ENCODE results near the gene DNAJC12.
"Not testable (repeated sequence)": the region's sequence is repeated elsewhere in the genome, so short reads cannot be mapped to it uniquely, and the experiment has no call there.

DNAJC12 gene

DNA sequence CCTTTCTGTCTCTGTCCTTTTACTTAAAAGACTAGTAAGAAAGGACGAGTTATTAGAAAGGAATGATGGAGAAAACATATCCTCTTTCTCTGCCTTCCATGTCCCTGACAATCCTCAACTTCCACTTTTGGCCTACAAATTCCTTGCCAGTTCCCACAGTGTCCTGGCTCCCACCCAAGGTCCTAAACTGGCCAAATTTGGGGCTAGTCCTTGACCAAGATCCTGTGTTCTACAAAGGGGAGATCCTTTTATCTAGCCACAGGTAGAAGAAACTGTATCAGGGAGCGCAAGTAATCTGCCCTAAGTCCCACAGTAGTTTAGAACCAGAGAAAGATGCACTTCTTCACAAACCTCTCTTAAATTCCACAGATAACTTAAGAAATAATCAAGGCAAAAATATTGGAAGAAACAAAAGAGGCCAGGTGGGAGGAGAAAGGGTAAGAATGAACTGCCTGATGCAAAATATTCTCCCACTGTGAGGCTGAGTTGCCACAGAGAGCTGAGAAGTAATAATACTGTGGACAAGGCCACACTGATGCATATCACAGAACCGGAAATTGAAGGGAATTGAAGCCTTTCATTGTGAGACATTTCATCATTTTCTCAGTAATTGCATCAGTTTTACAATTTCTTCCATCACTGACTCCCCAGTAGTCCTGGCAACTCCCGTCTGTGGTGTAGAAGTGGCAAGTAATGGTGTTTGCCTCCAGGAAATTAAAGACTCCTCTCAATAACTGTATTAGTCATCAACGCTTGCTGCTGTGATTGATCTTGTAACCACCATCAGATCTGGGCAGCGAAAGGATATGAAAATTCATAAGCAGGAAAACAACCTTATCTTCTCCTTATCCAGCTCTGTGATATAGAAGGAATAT, 47.2 kb downstream of the DNAJC12 start:
- FAIRE-seq, result no peak

DNA sequence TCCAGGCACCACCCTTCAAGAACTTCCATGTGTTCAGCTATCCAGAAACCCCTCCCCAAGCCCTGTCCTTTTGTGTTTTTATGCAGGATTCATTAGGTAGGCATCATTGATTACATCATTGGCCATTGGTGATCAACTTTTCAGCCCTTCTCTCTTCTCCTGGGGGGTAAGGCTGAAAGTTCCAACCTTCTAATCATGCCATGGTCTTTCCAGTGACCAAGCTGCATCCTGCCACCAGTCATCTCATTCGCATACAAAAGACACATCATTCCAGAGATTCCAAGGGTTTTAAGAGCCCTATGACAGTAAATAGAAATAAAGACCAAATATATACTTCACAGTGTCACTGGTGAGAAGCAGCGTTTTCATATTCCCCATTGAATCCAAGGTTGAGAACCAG, 48.2 kb downstream of the DNAJC12 start:
- no peak for FAIRE-seq

DNA sequence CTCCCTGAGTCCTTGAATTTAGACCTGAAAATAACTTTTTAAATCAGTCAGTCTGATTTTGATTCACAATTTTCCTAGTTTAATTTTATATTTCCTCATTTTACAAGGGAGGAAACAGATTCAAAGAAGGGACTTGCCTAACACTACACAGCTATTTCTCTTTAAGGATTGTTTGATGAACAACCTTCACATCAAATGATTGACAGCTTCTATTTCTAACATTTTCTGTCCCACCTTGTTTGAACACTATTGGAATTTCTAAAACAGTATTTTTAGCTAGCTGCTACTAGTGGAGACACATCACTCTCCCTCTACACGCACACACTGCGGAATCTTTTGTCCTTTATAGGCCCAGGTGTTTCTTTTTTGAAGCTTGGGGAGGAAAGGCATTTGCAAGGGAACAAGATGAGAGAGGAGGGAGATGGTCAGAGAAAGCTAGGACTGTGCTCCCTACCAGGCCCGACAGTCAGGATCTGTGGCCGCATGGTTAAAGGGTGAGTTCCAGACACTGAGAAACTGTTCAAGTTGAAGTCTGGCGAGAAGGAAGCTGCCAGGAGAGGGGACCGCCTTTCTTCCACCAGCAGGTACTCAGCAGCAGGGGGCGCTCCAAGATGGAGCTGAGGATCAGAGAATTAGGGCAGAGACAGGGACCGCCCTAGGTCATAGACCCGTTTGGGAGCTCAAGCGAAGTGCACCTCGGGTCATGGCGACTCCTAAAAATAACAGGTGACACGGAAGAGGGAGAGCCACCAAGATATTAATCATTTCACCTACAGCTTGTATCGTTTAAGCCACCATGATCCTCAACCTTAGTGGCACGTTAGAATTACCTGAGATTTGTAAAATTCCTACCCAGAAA, 49.7 kb downstream of the DNAJC12 start:
- FAIRE-seq, result no peak

DNA sequence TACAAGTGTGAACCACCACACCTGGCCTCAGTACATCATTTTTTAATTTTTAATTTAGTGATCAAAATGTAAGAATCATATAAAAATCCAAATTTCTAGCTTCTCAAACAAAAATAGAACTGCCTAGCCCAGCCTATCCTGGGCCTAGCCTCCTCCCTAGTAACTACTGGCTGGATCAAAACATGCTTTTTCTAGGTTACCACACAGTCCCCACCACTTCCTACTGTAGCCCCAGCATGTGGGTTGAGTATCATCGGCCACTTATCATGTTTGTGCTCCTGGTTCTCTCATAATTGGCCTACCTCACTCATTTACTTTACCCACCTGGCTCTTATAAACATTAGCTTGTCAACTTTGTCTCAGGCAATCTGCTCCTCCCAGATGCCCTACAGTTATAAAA, 52.9 kb downstream of the DNAJC12 start:
- no peak for FAIRE-seq

DNA sequence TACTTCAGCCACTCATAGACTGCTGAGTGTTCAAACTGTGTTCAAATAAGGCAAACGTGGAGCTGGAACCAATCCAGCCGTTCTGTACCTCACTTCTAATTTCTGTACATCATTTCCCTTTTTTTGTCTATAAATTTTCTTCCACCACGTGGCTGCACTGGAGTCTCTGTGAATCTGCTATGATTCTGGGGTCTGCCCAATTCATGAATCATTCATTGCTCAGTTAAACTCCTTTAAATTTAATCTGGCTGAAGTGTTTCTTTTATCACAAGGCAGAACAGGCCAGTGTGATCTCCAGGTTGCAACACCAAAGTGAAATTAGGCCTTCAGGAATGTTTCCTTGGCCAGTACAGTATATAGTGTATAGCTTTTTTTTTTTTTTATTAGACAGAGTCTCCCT, 53.5 kb downstream of the DNAJC12 start:
- FAIRE-seq, result no peak

- no peak for FAIRE-seq
Measured at GRCh38 chr10:67783606-67784294, 54.2 kb downstream of the DNAJC12 start.

DNA sequence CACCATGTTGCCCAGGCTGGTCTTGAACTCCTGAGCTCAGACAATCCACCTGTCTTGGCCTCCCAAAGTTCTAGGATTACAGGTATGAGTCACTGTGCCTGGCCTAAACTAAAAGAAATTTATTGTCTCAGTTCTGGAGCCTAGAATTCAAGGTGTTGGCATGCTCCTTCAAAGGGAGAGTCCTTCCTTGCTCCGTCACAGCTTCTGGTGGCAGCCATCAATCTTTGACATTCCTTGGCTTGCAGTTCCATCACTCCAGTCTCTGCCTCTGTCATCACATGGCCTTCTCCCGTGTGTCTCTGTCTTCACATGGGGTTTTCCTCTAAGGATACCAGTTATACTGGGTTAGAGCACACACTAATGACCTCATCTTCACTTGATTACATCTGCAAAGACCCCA, 55.5 kb downstream of the DNAJC12 start:
- no peak for FAIRE-seq

DNA sequence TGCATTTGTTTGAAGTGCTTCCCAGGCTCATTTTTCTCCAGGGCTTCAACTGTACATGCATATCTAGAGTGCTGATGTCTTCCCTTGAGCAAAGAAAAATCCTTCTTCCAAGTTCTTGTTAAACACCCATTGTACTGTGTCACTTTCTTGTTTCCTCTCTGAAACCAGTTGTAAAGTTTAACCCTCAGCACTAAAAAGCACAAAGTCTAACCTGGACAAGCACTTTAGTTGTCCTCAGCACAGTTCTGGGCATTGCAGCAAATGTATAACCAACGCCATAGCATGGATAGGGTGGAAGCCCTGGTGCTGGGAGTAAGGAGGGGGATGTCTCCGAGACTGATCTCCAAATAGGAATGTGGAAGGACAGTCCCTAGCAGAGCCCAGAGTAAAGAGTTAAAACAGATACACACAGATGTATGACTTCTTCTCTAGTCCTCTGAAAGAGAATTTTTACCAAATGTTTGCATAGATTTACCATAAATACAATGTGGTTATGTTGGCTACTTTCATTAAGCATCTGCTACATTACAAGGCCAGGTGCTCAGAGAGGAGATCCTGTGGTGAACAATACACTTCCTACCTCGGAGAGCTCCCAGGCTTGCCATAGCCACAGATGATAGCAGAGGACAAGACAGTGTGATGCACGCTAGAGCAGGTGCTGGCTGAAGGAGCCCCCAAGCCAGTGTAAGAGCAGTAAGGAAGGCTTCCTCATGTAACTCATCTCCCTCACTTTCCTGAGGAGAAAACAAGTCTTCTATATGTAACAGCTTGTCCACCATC, 57.0 kb downstream of the DNAJC12 start:
- no peak for FAIRE-seq

GRCh38 chr10:67780204-67780621, 57.8 kb downstream of the DNAJC12 start:
- FAIRE-seq, result not testable (repeated sequence)

DNA sequence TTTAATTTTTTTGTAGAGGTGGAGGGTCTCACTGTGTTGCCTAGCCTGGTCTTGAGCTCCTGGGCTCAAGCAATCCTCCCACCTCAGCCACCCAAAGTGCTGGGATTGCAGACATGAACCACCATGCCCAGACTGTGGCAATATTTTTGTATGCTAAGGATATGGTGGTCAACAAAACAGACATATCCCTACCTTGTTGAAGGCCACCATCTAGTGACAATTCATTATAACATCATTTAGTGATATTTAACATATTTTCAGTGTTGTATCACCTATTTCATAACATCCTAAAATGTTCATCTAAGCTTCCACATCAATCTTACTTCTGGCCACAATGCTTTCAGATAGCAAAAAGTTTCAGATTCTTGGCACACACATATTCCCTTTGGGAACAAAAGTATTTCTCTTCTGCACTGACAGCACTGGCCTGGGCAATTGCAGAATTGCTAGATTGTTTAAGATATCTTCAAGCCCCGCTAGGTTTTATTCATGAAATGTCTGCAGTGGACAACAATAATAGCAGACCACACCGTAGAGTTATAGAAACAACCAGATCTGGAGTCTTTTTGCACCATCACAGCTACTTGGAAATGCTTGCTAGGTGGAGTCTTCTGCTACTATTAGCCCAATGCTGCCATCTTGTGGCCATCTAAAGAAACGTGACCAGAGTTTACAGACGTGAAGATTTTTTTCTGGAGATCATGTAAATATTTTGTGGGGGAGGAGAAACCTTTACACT, 58.4 kb downstream of the DNAJC12 start:
- FAIRE-seq, result no peak

GRCh38 chr10:67776371-67776770, 61.6 kb downstream of the DNAJC12 start:
- FAIRE-seq, result no peak

DNA sequence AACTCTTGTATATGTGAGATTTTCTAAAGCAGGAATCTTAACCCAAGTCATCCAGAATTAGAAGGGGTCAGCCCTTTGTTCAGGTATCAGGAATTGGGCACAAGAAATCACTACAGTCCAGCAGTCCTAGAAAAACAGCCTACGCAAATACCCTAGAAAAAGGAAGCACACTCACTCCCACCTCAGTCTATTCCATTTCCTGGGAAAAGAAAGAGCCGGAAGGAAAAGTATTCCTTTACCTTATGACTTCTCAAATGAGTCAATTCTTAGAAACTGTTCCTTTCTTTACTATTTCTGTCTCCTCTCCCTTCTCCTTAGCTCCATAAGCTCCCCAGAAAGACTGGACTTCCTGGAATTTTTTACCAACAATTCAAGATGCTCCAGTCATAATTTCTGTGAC, 62.7 kb downstream of the DNAJC12 start:
- FAIRE-seq, result no peak

GRCh38 chr10:67772894-67773511, 65.0 kb downstream of the DNAJC12 start:
- no peak for FAIRE-seq

DNA sequence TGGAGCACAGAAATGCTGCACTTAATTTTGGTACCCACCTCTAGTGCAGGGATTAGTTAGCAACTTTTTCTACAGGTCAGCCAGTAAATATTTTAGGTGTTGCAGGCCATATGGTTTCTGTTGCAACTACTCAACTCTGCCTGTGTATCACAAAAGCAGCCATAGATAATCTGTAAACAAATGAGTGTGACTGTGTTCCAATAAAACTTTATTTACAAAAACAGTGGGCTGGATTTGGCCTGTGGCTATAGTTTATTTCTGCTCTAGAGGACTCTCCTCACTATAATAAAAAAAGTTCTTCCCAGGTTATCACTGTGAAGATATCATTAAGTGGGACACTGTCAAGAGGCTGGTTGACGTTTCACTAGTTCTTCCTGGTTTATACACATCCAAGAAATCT, 65.8 kb downstream of the DNAJC12 start:
- no peak for FAIRE-seq

GRCh38 chr10:67771200-67771599, 66.8 kb downstream of the DNAJC12 start:
- FAIRE-seq, result no peak

DNA sequence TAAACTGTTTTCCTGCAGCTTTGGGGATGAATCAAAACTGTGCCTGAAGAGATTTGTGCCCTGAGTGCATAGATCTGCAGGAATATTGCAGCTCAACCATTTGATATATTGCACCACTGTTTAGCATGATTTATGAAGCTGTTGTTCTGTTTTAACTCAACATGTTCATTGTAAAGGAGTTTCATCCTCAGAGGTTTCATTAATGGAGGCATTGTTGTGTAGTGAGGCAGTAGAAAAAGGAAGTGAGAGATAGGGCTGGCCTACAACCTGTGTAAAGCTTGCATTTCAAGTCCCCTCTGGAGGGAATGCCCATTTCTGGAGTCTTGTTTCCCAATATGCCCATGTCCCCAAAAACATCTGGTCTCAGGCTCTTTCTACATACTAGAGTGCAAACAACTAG, 67.5 kb downstream of the DNAJC12 start:
- no peak for FAIRE-seq

GRCh38 chr10:67767244-67767643, 70.7 kb downstream of the DNAJC12 start:
- FAIRE-seq, result no peak

DNA sequence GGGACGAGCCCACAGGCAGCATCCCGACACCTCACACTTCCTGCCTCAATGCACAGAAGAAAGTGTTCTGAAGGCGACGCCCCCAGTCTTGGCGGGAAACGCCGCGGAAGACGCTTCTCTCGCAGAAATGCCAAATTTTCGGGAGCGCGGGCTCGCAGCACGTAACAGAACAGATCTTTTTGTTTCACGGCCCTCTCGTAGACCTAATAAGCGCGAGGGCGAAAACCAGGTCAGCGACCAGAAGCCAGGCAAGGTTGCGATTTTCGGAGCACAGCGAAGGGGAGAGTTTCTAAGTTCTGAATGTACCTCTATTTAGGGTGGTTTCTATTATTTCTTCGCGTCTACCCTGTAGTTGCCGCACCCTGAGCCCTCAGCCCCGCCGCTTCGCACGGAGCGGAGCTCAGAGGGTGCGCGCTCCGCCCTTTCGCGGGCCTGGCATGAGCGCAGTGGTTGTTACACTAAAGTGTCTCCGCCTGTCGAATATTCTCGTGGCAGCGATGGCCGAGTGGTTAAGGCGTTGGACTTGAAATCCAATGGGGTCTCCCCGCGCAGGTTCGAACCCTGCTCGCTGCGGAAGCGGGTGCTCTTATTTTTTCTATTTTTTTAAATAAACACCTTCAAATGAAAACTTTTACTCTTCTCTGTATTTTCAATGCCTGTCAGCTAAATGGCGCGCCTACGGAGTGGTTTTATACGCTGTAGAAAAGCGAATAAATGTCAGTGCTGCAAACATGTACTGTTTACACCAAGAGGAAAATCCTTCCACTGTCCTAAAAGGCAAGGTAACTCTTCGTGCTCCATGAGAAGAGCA, 73.8 kb downstream of the DNAJC12 start:
- FAIRE-seq, result no peak

DNA sequence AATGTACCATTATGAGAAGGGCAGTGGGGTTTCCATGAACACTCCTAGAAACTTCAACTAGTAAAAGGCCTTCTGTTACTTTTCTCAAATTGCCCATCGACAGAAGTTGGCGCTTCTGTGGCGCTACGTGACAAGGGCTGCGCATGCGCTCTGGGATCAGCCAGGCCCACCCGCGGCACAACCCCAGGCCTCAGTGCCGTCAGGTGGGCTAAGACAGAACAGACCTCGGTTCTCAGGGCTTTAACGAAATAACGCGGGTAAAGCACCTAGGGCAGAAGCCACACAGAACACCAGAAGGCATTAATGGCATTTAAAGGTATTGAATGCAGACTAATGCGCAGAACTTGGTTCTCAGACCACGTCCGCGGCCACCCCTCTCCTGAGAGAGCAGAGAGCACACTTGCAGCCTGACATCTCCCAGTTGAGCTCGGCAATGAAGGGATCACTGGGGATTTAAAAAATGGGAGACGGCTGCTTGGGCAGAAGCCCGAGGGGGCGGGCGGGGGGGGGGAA, 74.4 kb downstream of the DNAJC12 start:
- no peak for FAIRE-seq

DNA sequence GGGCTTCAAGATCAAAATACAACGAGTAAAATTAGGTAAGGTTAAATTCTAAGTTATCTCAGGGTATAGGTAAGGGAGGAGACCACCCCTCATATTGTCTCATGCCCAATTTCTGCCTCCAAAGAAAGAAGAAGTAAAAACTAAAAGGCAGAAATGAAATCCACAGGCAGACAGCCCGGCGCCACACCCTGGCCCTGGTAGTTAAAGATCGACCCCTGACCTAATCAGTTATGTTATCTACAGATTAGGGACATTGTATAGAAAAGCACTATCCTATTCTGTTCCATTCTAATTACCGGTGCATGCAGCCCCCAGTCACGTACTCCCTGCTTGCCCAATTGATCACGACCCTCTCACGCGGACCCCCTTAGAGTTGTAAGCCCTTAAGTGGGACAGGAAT, 75.4 kb downstream of the DNAJC12 start:
- not testable (repeated sequence) for FAIRE-seq
